HepG2 (cell line): ENCODE measurements around the gene TMEM134. TPM values are rescaled to one million over a fixed set of nuclear protein-coding genes. Genes with fewer than 3 reads are reported as not detected.

Experiments used
- AHR ChIP-seq: IDR thresholded peaks from 2 replicates; pipeline ENCODE4 v1.6.1; 2018; ENCODE audit warnings: missing genetic modification reagents, missing compliant biosample characterization
- ATAD3A ChIP-seq: sonication (generic); formaldehyde crosslinking; IDR thresholded peaks from 2 replicates; pipeline ENCODE4 v1.4.0; 2020; ENCODE audit warnings: missing genetic modification reagents
- CBX2 ChIP-seq, 2 experiments: fragments of 200-600 bp in 1 of 2; sonication (generic); formaldehyde crosslinking in 1 of 2; IDR thresholded peaks; 2 replicates each; pipeline versions ENCODE4 v1.7.0 to v1.8.1; 2018 to 2022; ENCODE audit warnings: low read depth in 2 of 2, low read length in 1 of 2, mild to moderate bottlenecking in 1 of 2, missing genetic modification reagents in 1 of 2
- ESRRA ChIP-seq: sonication (generic); formaldehyde crosslinking; IDR thresholded peaks from 2 replicates; pipeline ENCODE4 v1.5.1; 2020; ENCODE audit warnings: mild to moderate bottlenecking, low read depth, missing genetic modification reagents
- GZF1 ChIP-seq: sonication (generic); formaldehyde crosslinking; IDR thresholded peaks from 2 replicates; pipeline ENCODE4 v1.5.1; 2020; ENCODE audit warnings: mild to moderate bottlenecking, missing genetic modification reagents
- HOXD1 ChIP-seq: sonication (generic); formaldehyde crosslinking; IDR thresholded peaks from 2 replicates; pipeline ENCODE4 v1.5.0; 2020; ENCODE audit warnings: missing genetic modification reagents
- MAFG ChIP-seq: sonication (generic); formaldehyde crosslinking; IDR thresholded peaks from 2 replicates; pipeline ENCODE4 v1.5.1; 2020; ENCODE audit warnings: mild to moderate bottlenecking, missing genetic modification reagents
- MXD4 ChIP-seq: IDR thresholded peaks from 2 replicates; pipeline ENCODE4 v1.6.1; 2016; ENCODE audit warnings: mild to moderate bottlenecking, missing biosample characterization, missing genetic modification reagents
- PCBP2 ChIP-seq: fragments of 200-400 bp; formaldehyde crosslinking; optimal IDR thresholded peaks from 2 replicates; pipeline ENCODE3; 2018; ENCODE audit warnings: low read length, low read depth; ENCODE audit not compliant: poor library complexity, severe bottlenecking
- PHF20 ChIP-seq: sonication (generic); formaldehyde crosslinking; IDR thresholded peaks from 2 replicates; pipeline ENCODE4 v1.5.0; 2020; ENCODE audit warnings: mild to moderate bottlenecking, missing genetic modification reagents
- POLR2G ChIP-seq: fragments of 200-400 bp; formaldehyde crosslinking; IDR thresholded peaks from 2 replicates; pipeline ENCODE4 v1.6.1; 2018; ENCODE audit warnings: mild to moderate bottlenecking, low read depth, low read length, moderate library complexity
- PRPF4 ChIP-seq: fragments of 200-400 bp; formaldehyde crosslinking; IDR thresholded peaks from 2 replicates; pipeline ENCODE4 v1.6.1; 2016; ENCODE audit warnings: low read length, low read depth; ENCODE audit not compliant: poor library complexity, severe bottlenecking
- ZNF747 ChIP-seq: sonication (generic); formaldehyde crosslinking; IDR thresholded peaks from 2 replicates; pipeline ENCODE4 v1.8.1; 2023; ENCODE audit warnings: missing genetic modification reagents, mild to moderate bottlenecking, borderline replicate concordance
- ZNF792 ChIP-seq: IDR thresholded peaks from 2 replicates; pipeline ENCODE4 v1.6.1; 2016
- ZNF879 ChIP-seq: sonication (generic); formaldehyde crosslinking; IDR thresholded peaks from 2 replicates; pipeline ENCODE4 v1.8.1; 2023; ENCODE audit warnings: missing genetic modification reagents
- polyA plus RNA-seq, 8 experiments: library from polyadenylated mRNA; depleted of rRNA in 3 of 8; stranded (reverse) in 7 of 8; unstranded in 1 of 8; fragments of >200 nt; fragmentation: Illumina TruSeq in 4 of 8; extraction: Trizol in 4 of 8; gene quantifications; 2 replicates each; pipeline versions ENCODE4 v1.2.1 to v1.2.3, GENCODE V29; 2011 to 2016; ENCODE audit warnings: low read depth in 4 of 8, missing spikeins in 1 of 8, mixed read lengths in 1 of 8; ENCODE audit not compliant: insufficient read depth in 1 of 8
- total RNA-seq, 5 experiments: library from RNA; depleted of rRNA; stranded (reverse); fragments of >200 nt; fragmentation: Illumina TruSeq; extraction: Trizol; gene quantifications; 2 replicates each; pipeline ENCODE4 v1.2.3, GENCODE V29; 2016; ENCODE audit warnings: low read depth in 1 of 5
- TF ChIP-seq, protein P1 (sequence below): sonication (generic); formaldehyde crosslinking; IDR thresholded peaks from 2 replicates; pipeline ENCODE4 v1.4.0; 2020; ENCODE audit warnings: missing genetic modification reagents; ENCODE audit errors: not compliant biosample characterization
- TF ChIP-seq, protein P2 (sequence below): sonication (generic); formaldehyde crosslinking; IDR thresholded peaks from 2 replicates; pipeline ENCODE4 v1.4.0; 2020; ENCODE audit warnings: mild to moderate bottlenecking, missing genetic modification reagents
- TF ChIP-seq, protein P3 (sequence below): sonication (generic); formaldehyde crosslinking; IDR thresholded peaks from 2 replicates; pipeline ENCODE4 v1.5.0; 2020; ENCODE audit warnings: mild to moderate bottlenecking, missing genetic modification reagents, borderline replicate concordance
- TF ChIP-seq, protein P4 (sequence below): sonication (generic); formaldehyde crosslinking; IDR thresholded peaks from 2 replicates; pipeline ENCODE4 v1.4.0; 2020; ENCODE audit warnings: missing genetic modification reagents
- TF ChIP-seq, protein P5 (sequence below): sonication (generic); formaldehyde crosslinking; IDR thresholded peaks from 2 replicates; pipeline ENCODE4 v1.5.0; 2020; ENCODE audit warnings: mild to moderate bottlenecking, missing genetic modification reagents

TMEM134 gene
- total and polyA plus RNA-seq, 2 of the 13 experiments (the other 11 are each of a cell fraction or from before 2014, with no cell fraction given), result 6.9 to 26.9 TPM

DNA sequence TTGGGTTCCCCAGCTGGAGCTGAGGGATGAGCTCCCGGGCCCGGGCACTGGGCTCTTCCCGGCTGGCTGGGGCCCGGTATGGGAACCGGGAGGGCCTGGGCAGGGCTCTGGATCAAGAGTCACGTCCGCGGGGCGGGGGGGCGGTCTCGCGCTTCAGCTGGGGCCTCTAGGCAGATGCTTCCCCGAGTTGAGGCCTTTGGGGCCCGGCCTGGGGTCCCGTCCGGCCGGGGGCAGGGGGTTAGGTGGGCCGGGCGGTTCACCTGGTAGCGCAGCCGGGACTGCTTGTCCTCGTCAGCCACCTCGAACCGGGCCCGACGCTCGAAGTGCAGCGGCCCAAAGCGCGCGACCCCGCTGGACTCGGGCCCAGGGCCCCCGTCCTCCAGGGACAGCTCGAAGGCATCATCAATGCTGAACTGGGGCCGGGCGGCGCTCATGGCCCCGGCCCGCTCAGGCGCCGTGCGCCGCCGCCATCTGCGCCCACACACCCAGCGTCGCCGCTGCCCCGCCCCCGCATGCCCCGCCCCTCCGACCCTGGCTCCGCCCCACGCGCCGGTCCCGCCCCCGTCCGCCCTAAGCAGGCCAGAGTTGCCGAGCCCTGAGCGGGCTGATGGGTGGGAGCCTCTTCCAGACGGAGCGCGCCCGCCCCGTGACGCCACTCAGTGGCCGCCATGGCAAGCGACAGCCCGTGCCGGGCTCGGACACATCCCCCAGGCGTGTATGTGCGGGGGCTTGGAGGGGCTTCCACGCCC, at the start of gene TMEM134 (continued):
- peak; percentile 81 for TF ChIP-seq POLR2G
- TF ChIP-seq MAFG (CRISPR knock-in tag), result no peak
- peak; percentile 63; the same call in 1 of the 2 replicates for TF ChIP-seq AHR (CRISPR knock-in tag)
- TF ChIP-seq CBX2 (IDR thresholded peaks at IDR 0.05; ENCODE audit: low read depth, low read length), result no peak
- TF ChIP-seq CBX2 (CRISPR knock-in tag; IDR thresholded peaks at IDR 0.05; ENCODE audit: low read depth), result no peak
- TF ChIP-seq, protein P1, sequence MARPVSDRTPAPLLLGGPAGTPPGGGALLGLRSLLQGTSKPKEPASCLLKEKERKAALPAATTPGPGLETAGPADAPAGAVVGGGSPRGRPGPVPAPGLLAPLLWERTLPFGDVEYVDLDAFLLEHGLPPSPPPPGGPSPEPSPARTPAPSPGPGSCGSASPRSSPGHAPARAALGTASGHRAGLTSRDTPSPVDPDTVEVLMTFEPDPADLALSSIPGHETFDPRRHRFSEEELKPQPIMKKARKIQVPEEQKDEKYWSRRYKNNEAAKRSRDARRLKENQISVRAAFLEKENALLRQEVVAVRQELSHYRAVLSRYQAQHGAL (CRISPR knock-in tag), result no peak
- TF ChIP-seq, protein P2, sequence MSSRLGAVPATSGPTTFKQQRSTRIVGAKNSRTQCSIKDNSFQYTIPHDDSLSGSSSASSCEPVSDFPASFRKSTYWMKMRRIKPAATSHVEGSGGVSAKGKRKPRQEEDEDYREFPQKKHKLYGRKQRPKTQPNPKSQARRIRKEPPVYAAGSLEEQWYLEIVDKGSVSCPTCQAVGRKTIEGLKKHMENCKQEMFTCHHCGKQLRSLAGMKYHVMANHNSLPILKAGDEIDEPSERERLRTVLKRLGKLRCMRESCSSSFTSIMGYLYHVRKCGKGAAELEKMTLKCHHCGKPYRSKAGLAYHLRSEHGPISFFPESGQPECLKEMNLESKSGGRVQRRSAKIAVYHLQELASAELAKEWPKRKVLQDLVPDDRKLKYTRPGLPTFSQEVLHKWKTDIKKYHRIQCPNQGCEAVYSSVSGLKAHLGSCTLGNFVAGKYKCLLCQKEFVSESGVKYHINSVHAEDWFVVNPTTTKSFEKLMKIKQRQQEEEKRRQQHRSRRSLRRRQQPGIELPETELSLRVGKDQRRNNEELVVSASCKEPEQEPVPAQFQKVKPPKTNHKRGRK, result no peak
- TF ChIP-seq, protein P3, sequence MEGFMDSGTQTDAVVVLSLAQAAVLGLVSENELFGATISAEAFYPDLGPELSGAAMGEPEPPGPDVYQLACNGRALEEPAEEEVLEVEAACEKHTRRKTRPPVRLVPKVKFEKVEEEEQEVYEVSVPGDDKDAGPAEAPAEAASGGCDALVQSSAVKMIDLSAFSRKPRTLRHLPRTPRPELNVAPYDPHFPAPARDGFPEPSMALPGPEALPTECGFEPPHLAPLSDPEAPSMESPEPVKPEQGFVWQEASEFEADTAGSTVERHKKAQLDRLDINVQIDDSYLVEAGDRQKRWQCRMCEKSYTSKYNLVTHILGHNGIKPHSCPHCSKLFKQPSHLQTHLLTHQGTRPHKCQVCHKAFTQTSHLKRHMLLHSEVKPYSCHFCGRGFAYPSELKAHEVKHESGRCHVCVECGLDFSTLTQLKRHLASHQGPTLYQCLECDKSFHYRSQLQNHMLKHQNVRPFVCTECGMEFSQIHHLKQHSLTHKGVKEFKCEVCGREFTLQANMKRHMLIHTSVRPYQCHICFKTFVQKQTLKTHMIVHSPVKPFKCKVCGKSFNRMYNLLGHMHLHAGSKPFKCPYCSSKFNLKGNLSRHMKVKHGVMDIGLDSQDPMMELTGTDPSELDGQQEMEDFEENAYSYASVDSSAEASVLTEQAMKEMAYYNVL, result peak; percentile 15; the same call in 1 of the 2 replicates
- peak; percentile 66; the same call in 1 of the 2 replicates for TF ChIP-seq ZNF792
- TF ChIP-seq PRPF4, result no peak
- TF ChIP-seq MXD4 (CRISPR knock-in tag), result no peak
- TF ChIP-seq, protein P4, sequence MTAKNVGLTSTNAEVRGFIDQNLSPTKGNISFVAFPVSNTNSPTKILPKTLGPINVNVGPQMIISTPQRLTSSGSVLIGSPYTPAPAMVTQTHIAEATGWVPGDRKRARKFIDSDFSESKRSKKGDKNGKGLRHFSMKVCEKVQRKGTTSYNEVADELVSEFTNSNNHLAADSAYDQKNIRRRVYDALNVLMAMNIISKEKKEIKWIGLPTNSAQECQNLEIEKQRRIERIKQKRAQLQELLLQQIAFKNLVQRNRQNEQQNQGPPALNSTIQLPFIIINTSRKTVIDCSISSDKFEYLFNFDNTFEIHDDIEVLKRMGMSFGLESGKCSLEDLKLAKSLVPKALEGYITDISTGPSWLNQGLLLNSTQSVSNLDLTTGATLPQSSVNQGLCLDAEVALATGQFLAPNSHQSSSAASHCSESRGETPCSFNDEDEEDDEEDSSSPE (CRISPR knock-in tag), result peak; percentile 72
- no peak for TF ChIP-seq ATAD3A (CRISPR knock-in tag)
- no peak; the same call in 1 of the 2 replicates for TF ChIP-seq ZNF747
- TF ChIP-seq GZF1, result no peak
- TF ChIP-seq, protein P5, sequence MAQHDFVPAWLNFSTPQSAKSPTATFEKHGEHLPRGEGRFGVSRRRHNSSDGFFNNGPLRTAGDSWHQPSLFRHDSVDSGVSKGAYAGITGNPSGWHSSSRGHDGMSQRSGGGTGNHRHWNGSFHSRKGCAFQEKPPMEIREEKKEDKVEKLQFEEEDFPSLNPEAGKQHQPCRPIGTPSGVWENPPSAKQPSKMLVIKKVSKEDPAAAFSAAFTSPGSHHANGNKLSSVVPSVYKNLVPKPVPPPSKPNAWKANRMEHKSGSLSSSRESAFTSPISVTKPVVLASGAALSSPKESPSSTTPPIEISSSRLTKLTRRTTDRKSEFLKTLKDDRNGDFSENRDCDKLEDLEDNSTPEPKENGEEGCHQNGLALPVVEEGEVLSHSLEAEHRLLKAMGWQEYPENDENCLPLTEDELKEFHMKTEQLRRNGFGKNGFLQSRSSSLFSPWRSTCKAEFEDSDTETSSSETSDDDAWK (CRISPR knock-in tag), result no peak
- TF ChIP-seq HOXD1, result peak; percentile 89; the same call in 1 of the 2 replicates
- no peak for TF ChIP-seq PCBP2
- TF ChIP-seq ESRRA (CRISPR knock-in tag), result no peak; the same call in 1 of the 2 replicates
- TF ChIP-seq ZNF879 (CRISPR knock-in tag), result no peak; the same call in 1 of the 2 replicates
- peak; percentile 71 for TF ChIP-seq PHF20 (CRISPR knock-in tag)
